Ectodermal cell (in vitro differentiated cells): ENCODE measurements around the gene ZNF595.
"Not testable (repeated sequence)": the region's sequence is repeated elsewhere in the genome, so short reads cannot be mapped to it uniquely, and the experiment has no call there.

ENCODE experiments used
- H3K27ac ChIP-seq: 2 replicates; pipeline ENCODE4 v1.7.0; 2013; ENCODE audit warnings: mild to moderate bottlenecking, low read depth, low read length; ENCODE audit not compliant: insufficient read depth, poor library complexity, severe bottlenecking
- H3K27me3 ChIP-seq: 2 replicates; pipeline ENCODE4 v1.7.0; 2013; ENCODE audit warnings: mild to moderate bottlenecking, low read length; ENCODE audit not compliant: insufficient read depth, control insufficient read depth, poor library complexity, severe bottlenecking
- H3K36me3 ChIP-seq: one replicate; pipeline ENCODE4 v1.7.0; 2013; ENCODE audit warnings: low read length; ENCODE audit not compliant: control insufficient read depth, insufficient read depth
- H3K4me1 ChIP-seq: one replicate; pipeline ENCODE4 v1.7.0; 2013; ENCODE audit warnings: low read length; ENCODE audit not compliant: control insufficient read depth, insufficient read depth
- H3K4me3 ChIP-seq: 2 replicates; pipeline ENCODE4 v1.7.0; 2013; ENCODE audit warnings: low read depth, low read length, control low read depth; ENCODE audit not compliant: insufficient read depth
- H3K9me3 ChIP-seq: 2 replicates; pipeline ENCODE4 v1.7.0; 2013; ENCODE audit warnings: mild to moderate bottlenecking, low read length, moderate library complexity; ENCODE audit not compliant: control insufficient read depth
- WGBS, 2 experiments: methylation state at CpG; one replicate each; pipeline ENCODE4 v1.1.7; 2013; ENCODE audit warnings: missing lambda C conversion rate in 2 of 2; 5-methylcytosine and 5-hydroxymethylcytosine counted together

The ZNF595 gene

GRCh38 chr4:120616-121015, 67.5 kb downstream of the ZNF595 start:
- 83% methylated on average over 5 of the region's 5 CpGs for WGBS, 2 experiments
- H3K4me1 ChIP-seq, result no peaks in the 10 kb centered on the region
- H3K27ac ChIP-seq, result no peak overlapping the region
- no peaks in the 10 kb centered on the region for H3K27me3 ChIP-seq
- no peak overlapping the region for H3K4me3 ChIP-seq
- H3K9me3 ChIP-seq, result peaks cover 5% of the 10 kb centered on the region
- peaks cover under 1% of the 10 kb centered on the region for H3K36me3 ChIP-seq

GRCh38 chr4:121408-122084, 68.4 kb downstream of the ZNF595 start:
- peaks cover 5% of the 10 kb centered on the region for H3K9me3 ChIP-seq
- no peaks in the 10 kb centered on the region for H3K27me3 ChIP-seq
- H3K27ac ChIP-seq, result no peak overlapping the region
- H3K4me1 ChIP-seq, result no peaks in the 10 kb centered on the region
- peaks cover 9% of the 10 kb centered on the region for H3K36me3 ChIP-seq
- no peak overlapping the region for H3K4me3 ChIP-seq
- 90 to 94% methylated on average over 7 of the region's 7 CpGs for WGBS, 2 experiments

- H3K27me3 ChIP-seq, H3K27ac ChIP-seq, H3K4me1 ChIP-seq, H3K9me3 ChIP-seq: not testable (repeated sequence)
- H3K4me3 ChIP-seq, result peak overlapping the region; percentile 96
- peaks cover 30% of the 10 kb centered on the region for H3K36me3 ChIP-seq
- 45% methylated on average over 10 of the region's 10 CpGs for WGBS, 2 experiments
Measured at GRCh38 chr4:123922-124274, 70.8 kb downstream of the ZNF595 start.

GRCh38 chr4:124275-125081, 71.4 kb downstream of the ZNF595 start, which contains the start of gene ZNF718:
Gene ZNF718, plus strand, starts transcription at chr4:124501. Its CDS starts 170 bp downstream, at chr4:124671.
- Histone ChIP-seq H3K9me3 (peaks cover 5% of the 10 kb centered on the region), H3K27ac (peak within 1 kb of the TSS; percentile 76)
- 1% methylated on average over 44 of the region's 44 CpGs for WGBS, 2 experiments

GRCh38 chr4:125091-125771, 72.1 kb downstream of the ZNF595 start:
- Histone ChIP-seq H3K36me3 (peaks cover 34% of the 10 kb centered on the region), H3K4me1 (no peaks in the 10 kb centered on the region), H3K27me3 (no peaks in the 10 kb centered on the region), H3K4me3 (peak overlapping the region; percentile 96), H3K9me3 (peaks cover 5% of the 10 kb centered on the region), H3K27ac (peak overlapping the region; percentile 76)
- 1% methylated on average over 30 of the region's 30 CpGs for WGBS, 2 experiments

More at GRCh38 chr4:124275-125081, 71.4 kb downstream of the ZNF595 start, which contains the start of gene ZNF718:
- Histone ChIP-seq H3K4me1 (no peaks in the 10 kb centered on the region), H3K4me3 (peak within 1 kb of the TSS; percentile 96), H3K36me3 (peaks cover 34% of the 10 kb centered on the region), H3K27me3 (no peaks in the 10 kb centered on the region)

GRCh38 chr4:125833-126232, 72.7 kb downstream of the ZNF595 start:
- peak overlapping the region; percentile 96 for H3K4me3 ChIP-seq
- peaks cover 38% of the 10 kb centered on the region for H3K36me3 ChIP-seq
- H3K27ac ChIP-seq, result no peak overlapping the region
- no peaks in the 10 kb centered on the region for H3K4me1 ChIP-seq
- peaks cover 5% of the 10 kb centered on the region for H3K9me3 ChIP-seq
- 52 to 53% methylated on average over 5 of the region's 5 CpGs for WGBS, 2 experiments
- H3K27me3 ChIP-seq, result no peaks in the 10 kb centered on the region

- Histone ChIP-seq H3K4me3 (no peak overlapping the region), H3K36me3 (peaks cover 62% of the 10 kb centered on the region)
Measured at GRCh38 chr4:132483-132882, 79.4 kb downstream of the ZNF595 start.

More at GRCh38 chr4:132483-132882, 79.4 kb downstream of the ZNF595 start:
- H3K9me3 ChIP-seq, result no peaks in the 10 kb centered on the region
- no peaks in the 10 kb centered on the region for H3K4me1 ChIP-seq
- no peaks in the 10 kb centered on the region for H3K27me3 ChIP-seq
- no peak overlapping the region for H3K27ac ChIP-seq
- WGBS, 2 experiments, result 92% methylated on average over 1 of the region's 1 CpG; no CpG with 5 or more reads in 1 of the 2 experiments
